ENCODE measurements around the gene ZDHHC12. TPM values are rescaled to one million over a fixed set of nuclear protein-coding genes. Genes with fewer than 3 reads are reported as not detected.
"Not testable (repeated sequence)": the region's sequence is repeated elsewhere in the genome, so short reads cannot be mapped to it uniquely, and the experiment has no call there.

ZDHHC12 gene
- total RNA-seq, 1 experiment from 2014 or later = 35.2 TPM

DNA sequence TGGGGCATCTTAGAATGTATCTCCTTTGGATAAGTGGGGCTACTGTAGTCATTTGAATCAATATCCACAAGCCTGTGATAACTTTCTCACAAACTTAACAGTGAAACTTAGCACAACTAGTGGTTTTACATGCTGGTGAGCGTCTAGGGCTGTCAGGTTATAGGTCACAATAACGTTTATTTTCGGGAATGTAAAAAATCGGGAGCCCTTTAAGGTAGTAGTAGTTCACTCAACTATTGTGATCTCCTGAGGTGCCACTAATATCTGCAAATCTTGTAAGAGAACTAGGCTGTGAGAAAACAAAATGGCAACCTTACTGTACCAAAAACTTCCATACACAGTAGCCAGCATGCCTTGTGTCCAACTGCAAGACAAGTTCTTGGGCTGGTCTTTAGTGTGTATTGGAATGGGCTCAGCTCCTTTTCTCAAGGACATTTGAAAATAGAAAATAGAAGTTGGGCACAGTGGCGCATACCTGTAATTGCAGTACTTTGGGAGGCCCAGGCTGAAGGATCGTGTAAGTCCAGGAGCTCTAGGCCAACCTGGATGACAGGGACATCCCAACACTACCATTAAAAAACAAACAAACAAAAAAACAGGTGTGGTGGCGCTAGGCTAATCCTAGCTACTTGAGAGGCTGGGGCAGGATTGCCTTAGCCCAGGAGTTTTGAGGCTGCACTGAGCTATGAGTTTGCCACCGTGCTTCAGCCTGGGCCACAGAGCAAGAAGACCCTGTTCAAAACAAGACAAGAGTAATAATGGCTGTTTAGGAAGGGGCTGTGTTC, 26.8 kb downstream of the ZDHHC12 start:
- H3K4me3 ChIP-seq (ENCODE audit: low read depth, low read length, poor library complexity, severe bottlenecking) = no peak overlapping the region
- POLR2A ChIA-PET (ENCODE audit: low non-redundant PET) = interaction anchor here (0.5 to 0.6 kb wide), 2 partner anchors 7 to 11 kb away, joined by 3 to 7 read pairs; no protein-coding TSS in a partner anchor
- peak overlapping the region; percentile 46 for H3K27ac ChIP-seq (ENCODE audit: low read depth, low read length, poor library complexity, severe bottlenecking)
- H3K9me3 ChIP-seq (ENCODE audit: low read depth, low read length, poor library complexity, severe bottlenecking) = no peaks in the 10 kb centered on the region
- H3K36me3 ChIP-seq (ENCODE audit: insufficient read depth, low read length, poor library complexity, severe bottlenecking) = peaks cover 46% of the 10 kb centered on the region
- CTCF ChIA-PET = no interaction called here
- DNase-seq (ENCODE audit: low spot score) = no peak
- no peaks in the 10 kb centered on the region for H3K27me3 ChIP-seq (replicated peaks; ENCODE audit: insufficient read depth, low read depth, low read length, poor library complexity)
- H3K4me1 ChIP-seq (ENCODE audit: insufficient read depth, low read length, poor library complexity, severe bottlenecking) = no peaks in the 10 kb centered on the region
- no TSS peak for BruUV-seq (replicated peaks)
- intact Hi-C loops (cut with micrococcal nuclease; ENCODE audit: unreplicated experiment) = no loop called here
- no peak for TF ChIP-seq EZH2 (IDR thresholded peaks at IDR 0.05; ENCODE audit: borderline replicate concordance, low read depth, low read length, poor library complexity, severe bottlenecking)
- TF ChIP-seq CTCF (conservative IDR thresholded peaks at IDR 0.05; ENCODE audit: low read depth, low read length) = no peak

- H3K9me3 ChIP-seq (ENCODE audit: low read depth, low read length, poor library complexity, severe bottlenecking) = no peaks in the 10 kb centered on the region
- DNase-seq (ENCODE audit: low spot score) = no peak
- ChIA-PET CTCF (no interaction called here), POLR2A (ENCODE audit: low non-redundant PET) (interaction anchor here (0.7 kb wide), 1 partner anchor 17 kb away, joined by 18 read pairs; no protein-coding TSS in a partner anchor)
- H3K4me3 ChIP-seq (ENCODE audit: low read depth, low read length, poor library complexity, severe bottlenecking) = no peak overlapping the region
- TF ChIP-seq CTCF (conservative IDR thresholded peaks at IDR 0.05; ENCODE audit: low read depth, low read length) (no peak), EZH2 (IDR thresholded peaks at IDR 0.05; ENCODE audit: borderline replicate concordance, low read depth, low read length, poor library complexity, severe bottlenecking) (no peak)
- H3K36me3 ChIP-seq (ENCODE audit: insufficient read depth, low read length, poor library complexity, severe bottlenecking) = peaks cover 59% of the 10 kb centered on the region
- H3K27ac ChIP-seq (ENCODE audit: low read depth, low read length, poor library complexity, severe bottlenecking) = no peak overlapping the region
- no peaks in the 10 kb centered on the region for H3K27me3 ChIP-seq (replicated peaks; ENCODE audit: insufficient read depth, low read depth, low read length, poor library complexity)
- intact Hi-C loops (cut with micrococcal nuclease; ENCODE audit: unreplicated experiment) = no loop called here
- no TSS peak for BruUV-seq (replicated peaks)
- H3K4me1 ChIP-seq (ENCODE audit: insufficient read depth, low read length, poor library complexity, severe bottlenecking) = peaks cover 8% of the 10 kb centered on the region
Measured at GRCh38 chr9:128694344-128694743, 29.6 kb downstream of the ZDHHC12 start.

DNA sequence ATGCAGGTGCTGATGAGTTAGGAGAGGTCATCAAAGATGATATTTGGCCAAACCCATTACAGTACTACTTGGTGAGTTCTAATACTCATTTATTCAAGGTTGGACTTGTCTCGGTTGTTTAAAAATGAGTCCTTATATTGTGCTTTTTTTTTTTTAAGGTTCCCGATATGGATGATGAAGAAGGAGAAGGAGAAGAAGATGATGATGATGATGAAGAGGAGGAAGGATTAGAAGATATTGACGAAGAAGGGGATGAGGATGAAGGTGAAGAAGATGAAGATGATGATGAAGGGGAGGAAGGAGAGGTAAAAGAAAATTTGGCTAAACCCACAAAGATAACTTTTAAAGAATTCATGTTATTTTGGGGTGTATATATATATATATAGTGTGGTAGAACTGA, 30.2 kb downstream of the ZDHHC12 start:
- peaks cover 59% of the 10 kb centered on the region for H3K36me3 ChIP-seq (ENCODE audit: insufficient read depth, low read length, poor library complexity, severe bottlenecking)
- POLR2A ChIA-PET (ENCODE audit: low non-redundant PET) = interaction anchor here (0.7 kb wide), 1 partner anchor 17 kb away, joined by 18 read pairs; no protein-coding TSS in a partner anchor
- H3K4me3 ChIP-seq (ENCODE audit: low read depth, low read length, poor library complexity, severe bottlenecking); DNase-seq (ENCODE audit: low spot score); BruUV-seq (replicated peaks); H3K9me3 ChIP-seq (ENCODE audit: low read depth, low read length, poor library complexity, severe bottlenecking); H3K27ac ChIP-seq (ENCODE audit: low read depth, low read length, poor library complexity, severe bottlenecking); H3K27me3 ChIP-seq (replicated peaks; ENCODE audit: insufficient read depth, low read depth, low read length, poor library complexity); H3K4me1 ChIP-seq (ENCODE audit: insufficient read depth, low read length, poor library complexity, severe bottlenecking); CTCF ChIA-PET; intact Hi-C loops (cut with micrococcal nuclease; ENCODE audit: unreplicated experiment): not testable (repeated sequence)

GRCh38 chr9:128690684-128691034, 33.3 kb downstream of the ZDHHC12 start:
- H3K27me3 ChIP-seq (replicated peaks; ENCODE audit: insufficient read depth, low read depth, low read length, poor library complexity) = no peaks in the 10 kb centered on the region
- TF ChIP-seq EZH2 (IDR thresholded peaks at IDR 0.05; ENCODE audit: borderline replicate concordance, low read depth, low read length, poor library complexity, severe bottlenecking) (no peak), CTCF (conservative IDR thresholded peaks at IDR 0.05; ENCODE audit: low read depth, low read length) (no peak)
- ChIA-PET POLR2A (ENCODE audit: low non-redundant PET) (no interaction called here), CTCF (no interaction called here)
- intact Hi-C loops (cut with micrococcal nuclease; ENCODE audit: unreplicated experiment) = no loop called here
- no peaks in the 10 kb centered on the region for H3K9me3 ChIP-seq (ENCODE audit: low read depth, low read length, poor library complexity, severe bottlenecking)
- peak overlapping the region; percentile 91 for H3K27ac ChIP-seq (ENCODE audit: low read depth, low read length, poor library complexity, severe bottlenecking)
- peaks cover 17% of the 10 kb centered on the region for H3K4me1 ChIP-seq (ENCODE audit: insufficient read depth, low read length, poor library complexity, severe bottlenecking)
- peaks cover 43% of the 10 kb centered on the region for H3K36me3 ChIP-seq (ENCODE audit: insufficient read depth, low read length, poor library complexity, severe bottlenecking)
- TSS peak; percentile 25 for BruUV-seq (replicated peaks)
- DNase-seq (ENCODE audit: low spot score) = no peak
- H3K4me3 ChIP-seq (ENCODE audit: low read depth, low read length, poor library complexity, severe bottlenecking) = peak overlapping the region; percentile 93

Measured in A673 (cell line).